ENCODE measurements around the gene ADAM19. TPM values are rescaled to one million over a fixed set of nuclear protein-coding genes. Genes with fewer than 3 reads are reported as not detected.
A peak's percentile ranks its signal among the peaks of the same experiment; 100 is the strongest.

ADAM19 gene
- total RNA-seq, 1 experiment from 2014 or later: 62.9 TPM

GRCh38 chr5:157529002-157529401, 46.6 kb downstream of the ADAM19 start:
- no peaks in the 10 kb centered on the region for H3K27me3 ChIP-seq (replicated peaks; ENCODE audit: control insufficient read depth, insufficient read depth, low read length)
- H3K4me3 ChIP-seq (ENCODE audit: low read depth, low read length): no peak overlapping the region
- H3K4me3 Mint-ChIP-seq (ENCODE audit: unreplicated experiment): no peak overlapping the region
- H3K27ac Mint-ChIP-seq (ENCODE audit: unreplicated experiment): no peak overlapping the region
- POLR2A ChIA-PET: no interaction called here
- H3K9me3 Mint-ChIP-seq (ENCODE audit: unreplicated experiment): no peaks in the 10 kb centered on the region
- no peaks in the 10 kb centered on the region for H3K27me3 Mint-ChIP-seq (ENCODE audit: insufficient read depth, unreplicated experiment)
- TF ChIP-seq, protein P1, sequence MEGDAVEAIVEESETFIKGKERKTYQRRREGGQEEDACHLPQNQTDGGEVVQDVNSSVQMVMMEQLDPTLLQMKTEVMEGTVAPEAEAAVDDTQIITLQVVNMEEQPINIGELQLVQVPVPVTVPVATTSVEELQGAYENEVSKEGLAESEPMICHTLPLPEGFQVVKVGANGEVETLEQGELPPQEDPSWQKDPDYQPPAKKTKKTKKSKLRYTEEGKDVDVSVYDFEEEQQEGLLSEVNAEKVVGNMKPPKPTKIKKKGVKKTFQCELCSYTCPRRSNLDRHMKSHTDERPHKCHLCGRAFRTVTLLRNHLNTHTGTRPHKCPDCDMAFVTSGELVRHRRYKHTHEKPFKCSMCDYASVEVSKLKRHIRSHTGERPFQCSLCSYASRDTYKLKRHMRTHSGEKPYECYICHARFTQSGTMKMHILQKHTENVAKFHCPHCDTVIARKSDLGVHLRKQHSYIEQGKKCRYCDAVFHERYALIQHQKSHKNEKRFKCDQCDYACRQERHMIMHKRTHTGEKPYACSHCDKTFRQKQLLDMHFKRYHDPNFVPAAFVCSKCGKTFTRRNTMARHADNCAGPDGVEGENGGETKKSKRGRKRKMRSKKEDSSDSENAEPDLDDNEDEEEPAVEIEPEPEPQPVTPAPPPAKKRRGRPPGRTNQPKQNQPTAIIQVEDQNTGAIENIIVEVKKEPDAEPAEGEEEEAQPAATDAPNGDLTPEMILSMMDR (IDR thresholded peaks at IDR 0.05; ENCODE audit: insufficient read depth in 1 of 2, low read depth in 1 of 2, low read length in 1 of 2, severe bottlenecking in 1 of 2, unreplicated experiment in 1 of 2): no peak
- H3K4me1 Mint-ChIP-seq (ENCODE audit: low read depth, unreplicated experiment): no peaks in the 10 kb centered on the region
- no peaks in the 10 kb centered on the region for H3K4me1 ChIP-seq
- DNase-seq: no peak
- intact Hi-C loops (cut with micrococcal nuclease; ENCODE audit: unreplicated experiment): no loop called here
- no peaks in the 10 kb centered on the region for H3K9me3 ChIP-seq
- CTCF ChIA-PET: no interaction called here
- BruUV-seq (replicated peaks): no TSS peak
- peaks cover 49% of the 10 kb centered on the region for H3K36me3 Mint-ChIP-seq (ENCODE audit: insufficient read depth, unreplicated experiment)
- no peaks in the 10 kb centered on the region; the same call in 1 of the 2 replicates for H3K36me3 ChIP-seq (ENCODE audit: control insufficient read depth, insufficient read depth, low read length)

DNA sequence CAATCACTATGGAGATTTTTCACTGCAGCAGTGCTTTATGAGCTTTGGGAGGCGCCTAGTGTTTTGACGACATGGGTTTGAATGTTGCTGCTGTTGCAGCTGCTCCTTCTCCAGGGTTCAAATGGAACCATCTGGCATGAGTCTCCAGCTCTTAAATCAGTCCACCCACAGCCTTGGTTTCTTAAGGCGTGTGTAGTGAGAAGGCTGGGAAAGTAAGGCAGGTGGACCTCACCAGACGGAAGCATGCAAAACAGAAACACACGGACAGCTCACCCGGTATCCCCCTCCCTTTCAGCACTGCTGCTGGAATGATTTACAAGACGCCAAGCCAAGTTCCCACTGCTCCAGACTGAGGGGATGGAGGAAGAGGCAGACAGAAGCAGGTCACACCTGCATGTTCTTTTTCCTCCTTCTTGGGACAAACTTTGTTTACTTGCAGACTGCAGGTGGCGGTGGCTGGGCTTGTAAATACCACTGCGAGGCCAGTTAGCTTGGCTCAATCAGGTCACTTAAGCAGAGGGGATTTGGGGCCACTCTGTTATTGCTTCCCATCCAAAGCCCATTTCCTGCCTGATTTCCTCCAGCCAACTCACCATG, 47.4 kb downstream of the ADAM19 start:
- Histone ChIP-seq H3K4me3 (ENCODE audit: low read depth, low read length) (no peak overlapping the region), H3K27me3 (replicated peaks; ENCODE audit: control insufficient read depth, insufficient read depth, low read length) (no peaks in the 10 kb centered on the region), H3K9me3 (no peaks in the 10 kb centered on the region), H3K4me1 (no peaks in the 10 kb centered on the region), H3K36me3 (ENCODE audit: control insufficient read depth, insufficient read depth, low read length) (no peaks in the 10 kb centered on the region; the same call in 1 of the 2 replicates)
- intact Hi-C loops (cut with micrococcal nuclease; ENCODE audit: unreplicated experiment): loop anchor here (1.0 kb wide), 1 partner anchor 123 kb away; no protein-coding TSS in a partner anchor
- CTCF ChIA-PET: interaction anchor here (1.2 kb wide), 1 partner anchor 66 kb away, joined by 3 read pairs; no protein-coding TSS in a partner anchor
- no peak overlapping the region for H3K4me3 Mint-ChIP-seq (ENCODE audit: unreplicated experiment)
- DNase-seq: peak in 1 of 2 experiments; percentile 13
- peaks cover 46% of the 10 kb centered on the region for H3K36me3 Mint-ChIP-seq (ENCODE audit: insufficient read depth, unreplicated experiment)
- no peak overlapping the region for H3K27ac Mint-ChIP-seq (ENCODE audit: unreplicated experiment)
- H3K9me3 Mint-ChIP-seq (ENCODE audit: unreplicated experiment): no peaks in the 10 kb centered on the region
- TF ChIP-seq, protein P1 (IDR thresholded peaks at IDR 0.05; ENCODE audit: insufficient read depth in 1 of 2, low read depth in 1 of 2, low read length in 1 of 2, severe bottlenecking in 1 of 2, unreplicated experiment in 1 of 2): peak in 1 of 2 experiments; percentile 16
- no TSS peak for BruUV-seq (replicated peaks)
- H3K27me3 Mint-ChIP-seq (ENCODE audit: insufficient read depth, unreplicated experiment): no peaks in the 10 kb centered on the region
- POLR2A ChIA-PET: no interaction called here
- H3K4me1 Mint-ChIP-seq (ENCODE audit: low read depth, unreplicated experiment): no peaks in the 10 kb centered on the region

- POLR2A ChIA-PET: no interaction called here
- no peak overlapping the region for H3K27ac Mint-ChIP-seq (ENCODE audit: unreplicated experiment)
- no TSS peak for BruUV-seq (replicated peaks)
- CTCF ChIA-PET: no interaction called here
- TF ChIP-seq, protein P1 (IDR thresholded peaks at IDR 0.05; ENCODE audit: insufficient read depth in 1 of 2, low read depth in 1 of 2, low read length in 1 of 2, severe bottlenecking in 1 of 2, unreplicated experiment in 1 of 2): no peak
- H3K9me3 ChIP-seq: no peaks in the 10 kb centered on the region
- H3K36me3 Mint-ChIP-seq (ENCODE audit: insufficient read depth, unreplicated experiment): peaks cover 20% of the 10 kb centered on the region
- no peak overlapping the region for H3K4me3 ChIP-seq (ENCODE audit: low read depth, low read length)
- H3K36me3 ChIP-seq (ENCODE audit: control insufficient read depth, insufficient read depth, low read length): no peaks in the 10 kb centered on the region
- DNase-seq: no peak
- H3K4me3 Mint-ChIP-seq (ENCODE audit: unreplicated experiment): no peak overlapping the region
- H3K27me3 ChIP-seq (replicated peaks; ENCODE audit: control insufficient read depth, insufficient read depth, low read length): no peaks in the 10 kb centered on the region
- no peaks in the 10 kb centered on the region for H3K4me1 Mint-ChIP-seq (ENCODE audit: low read depth, unreplicated experiment)
- H3K27me3 Mint-ChIP-seq (ENCODE audit: insufficient read depth, unreplicated experiment): no peaks in the 10 kb centered on the region
- H3K4me1 ChIP-seq: no peaks in the 10 kb centered on the region
- H3K9me3 Mint-ChIP-seq (ENCODE audit: unreplicated experiment): no peaks in the 10 kb centered on the region
- intact Hi-C loops (cut with micrococcal nuclease; ENCODE audit: unreplicated experiment): no loop called here
Observed at GRCh38 chr5:157524887-157525286, 50.7 kb downstream of the ADAM19 start.

Measured in Caco-2 (cell line).